HepG2 (cell line): ENCODE data around the gene VAT1L.

ENCODE experiments used
- ATF3 ChIP-seq: sonication (generic); formaldehyde crosslinking; IDR thresholded peaks from 2 replicates; pipeline ENCODE4 v1.4.0; 2020; ENCODE audit warnings: missing genetic modification reagents
- CTCF ChIP-seq: sonication (generic); formaldehyde crosslinking; IDR thresholded peaks from 2 replicates; pipeline ENCODE4 v1.5.0; 2020; ENCODE audit warnings: mild to moderate bottlenecking, missing genetic modification reagents, moderate library complexity
- ETV6 ChIP-seq: sonication (generic); formaldehyde crosslinking; conservative IDR thresholded peaks from 2 replicates; pipeline ENCODE4 v1.4.0; 2020; ENCODE audit warnings: missing genetic modification reagents
- HINFP ChIP-seq: sonication (generic); formaldehyde crosslinking; IDR thresholded peaks from 2 replicates; pipeline ENCODE4 v1.4.0; 2020; ENCODE audit warnings: low read depth, mild to moderate bottlenecking, missing genetic modification reagents
- NFE2L2 ChIP-seq: fragments of 150-350 bp; IDR thresholded peaks from 2 replicates; pipeline ENCODE4 v1.6.1; 2014; ENCODE audit warnings: low read length
- STAG1 ChIP-seq: sonication (generic); formaldehyde crosslinking; IDR thresholded peaks from 2 replicates; pipeline ENCODE4 v1.4.0; 2020; ENCODE audit warnings: missing genetic modification reagents
- TCF12 ChIP-seq, 2 experiments: fragments of 450-650 bp in 1 of 2; sonication (generic) in 1 of 2; formaldehyde crosslinking in 1 of 2; IDR thresholded peaks; 2 replicates each; pipeline versions ENCODE4 v1.6.1 to v1.8.0; 2017 to 2022; ENCODE audit warnings: antibody characterized with exemption in 1 of 2, mild to moderate bottlenecking in 1 of 2, missing genetic modification reagents in 1 of 2, moderate library complexity in 1 of 2
- TFDP2 ChIP-seq: sonication (generic); formaldehyde crosslinking; IDR thresholded peaks from 2 replicates; pipeline ENCODE4 v1.4.0; 2020; ENCODE audit warnings: missing genetic modification reagents
- ZNF326 ChIP-seq: sonication (generic); formaldehyde crosslinking; IDR thresholded peaks from 2 replicates; pipeline ENCODE4 v1.4.0; 2020; ENCODE audit warnings: missing genetic modification reagents, borderline replicate concordance

GRCh38 chr16:77759821-77760220, 28.5 kb upstream of the VAT1L start:
- TF ChIP-seq TFDP2 (CRISPR knock-in tag) (no peak), CTCF (CRISPR knock-in tag) (no peak), NFE2L2 (no peak), TCF12 (IDR thresholded peaks at IDR 0.05) (no peak), TCF12 (CRISPR knock-in tag; IDR thresholded peaks at IDR 0.05) (no peak), ATF3 (CRISPR knock-in tag) (no peak), HINFP (CRISPR knock-in tag) (no peak), STAG1 (CRISPR knock-in tag) (no peak), ETV6 (CRISPR knock-in tag) (no peak), ZNF326 (CRISPR knock-in tag) (no peak)
